ENCODE measurements around the gene ALK.

DNA sequence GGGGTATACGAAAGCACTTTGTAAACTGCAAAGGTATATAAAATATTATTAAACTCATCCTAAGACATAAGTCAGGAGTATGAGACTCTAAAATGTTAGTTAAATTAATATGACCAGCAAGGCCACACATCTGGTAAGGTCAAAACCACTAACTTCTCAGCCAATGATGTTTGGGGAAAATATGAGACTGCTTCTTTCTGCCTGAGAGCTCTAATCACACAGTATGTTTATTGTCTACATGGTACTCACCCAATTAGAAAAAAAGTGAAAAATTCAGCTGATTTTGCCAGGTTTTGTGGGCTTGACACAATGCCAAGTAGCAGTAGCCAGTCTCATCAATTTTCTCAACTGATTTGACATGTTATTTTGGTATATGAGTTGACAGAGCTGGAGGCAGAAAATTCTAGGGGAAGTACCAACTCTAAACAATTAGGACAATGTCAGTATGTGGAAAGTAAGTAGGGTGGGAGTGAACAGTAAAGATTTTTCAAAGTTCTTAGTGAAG is 87.3 kb downstream of the ALK start:
- TF ChIP-seq, protein P1, sequence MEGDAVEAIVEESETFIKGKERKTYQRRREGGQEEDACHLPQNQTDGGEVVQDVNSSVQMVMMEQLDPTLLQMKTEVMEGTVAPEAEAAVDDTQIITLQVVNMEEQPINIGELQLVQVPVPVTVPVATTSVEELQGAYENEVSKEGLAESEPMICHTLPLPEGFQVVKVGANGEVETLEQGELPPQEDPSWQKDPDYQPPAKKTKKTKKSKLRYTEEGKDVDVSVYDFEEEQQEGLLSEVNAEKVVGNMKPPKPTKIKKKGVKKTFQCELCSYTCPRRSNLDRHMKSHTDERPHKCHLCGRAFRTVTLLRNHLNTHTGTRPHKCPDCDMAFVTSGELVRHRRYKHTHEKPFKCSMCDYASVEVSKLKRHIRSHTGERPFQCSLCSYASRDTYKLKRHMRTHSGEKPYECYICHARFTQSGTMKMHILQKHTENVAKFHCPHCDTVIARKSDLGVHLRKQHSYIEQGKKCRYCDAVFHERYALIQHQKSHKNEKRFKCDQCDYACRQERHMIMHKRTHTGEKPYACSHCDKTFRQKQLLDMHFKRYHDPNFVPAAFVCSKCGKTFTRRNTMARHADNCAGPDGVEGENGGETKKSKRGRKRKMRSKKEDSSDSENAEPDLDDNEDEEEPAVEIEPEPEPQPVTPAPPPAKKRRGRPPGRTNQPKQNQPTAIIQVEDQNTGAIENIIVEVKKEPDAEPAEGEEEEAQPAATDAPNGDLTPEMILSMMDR (IDR thresholded peaks at IDR 0.05; ENCODE audit: low read depth, low read length) = no peak
- no peak for TF ChIP-seq POLR2A (IDR thresholded peaks at IDR 0.05; ENCODE audit: extremely low read depth, insufficient read length)

All from NB4 (cell line).